Gastrocnemius medialis (tissue), 4 donors: ENCODE results near the gene WDR91.

ENCODE experiments used
- POLR2A ChIP-seq, 2 donors: fragments of 450-650 bp; IDR thresholded peaks; one replicate each; pipeline ENCODE4 v1.6.1; 2017; ENCODE audit warnings: antibody characterized with exemption in 2 of 2, mild to moderate bottlenecking in 2 of 2, moderate library complexity in 2 of 2
- TF ChIP-seq, protein P1 (sequence below), 5 experiments: fragments of 450-650 bp in 3 of 5; fragments of 200-600 bp in 2 of 5; sonication (generic) in 2 of 5; IDR thresholded peaks in 4 of 5; conservative IDR thresholded peaks in 1 of 5; 1 replicate in 4 of 5; 2 replicates in 1 of 5; pipeline ENCODE4 v1.5.1; 2016 to 2019; ENCODE audit warnings: antibody characterized with exemption in 5 of 5, mild to moderate bottlenecking in 3 of 5, moderate library complexity in 3 of 5

DNA sequence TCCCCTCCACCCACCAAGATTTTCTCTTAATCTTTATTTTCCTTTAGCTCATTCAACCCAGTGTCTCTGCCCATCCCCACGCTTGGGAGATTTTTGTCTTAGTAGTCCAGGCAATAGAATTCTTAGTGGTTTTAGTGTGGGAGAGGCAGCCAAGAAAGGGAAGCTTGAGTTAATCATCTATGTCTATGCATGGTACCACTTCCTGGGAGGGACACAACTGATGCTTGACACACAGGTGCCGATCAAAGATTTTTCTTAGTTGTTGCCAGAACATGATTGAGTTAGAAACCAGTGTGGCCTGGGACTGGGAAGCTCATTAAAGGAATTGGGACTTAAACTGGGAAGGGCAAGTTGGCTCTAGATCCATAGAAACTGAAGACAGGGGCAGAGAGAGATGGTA, 25.4 kb upstream of the WDR91 start:
- TF ChIP-seq, protein P1, sequence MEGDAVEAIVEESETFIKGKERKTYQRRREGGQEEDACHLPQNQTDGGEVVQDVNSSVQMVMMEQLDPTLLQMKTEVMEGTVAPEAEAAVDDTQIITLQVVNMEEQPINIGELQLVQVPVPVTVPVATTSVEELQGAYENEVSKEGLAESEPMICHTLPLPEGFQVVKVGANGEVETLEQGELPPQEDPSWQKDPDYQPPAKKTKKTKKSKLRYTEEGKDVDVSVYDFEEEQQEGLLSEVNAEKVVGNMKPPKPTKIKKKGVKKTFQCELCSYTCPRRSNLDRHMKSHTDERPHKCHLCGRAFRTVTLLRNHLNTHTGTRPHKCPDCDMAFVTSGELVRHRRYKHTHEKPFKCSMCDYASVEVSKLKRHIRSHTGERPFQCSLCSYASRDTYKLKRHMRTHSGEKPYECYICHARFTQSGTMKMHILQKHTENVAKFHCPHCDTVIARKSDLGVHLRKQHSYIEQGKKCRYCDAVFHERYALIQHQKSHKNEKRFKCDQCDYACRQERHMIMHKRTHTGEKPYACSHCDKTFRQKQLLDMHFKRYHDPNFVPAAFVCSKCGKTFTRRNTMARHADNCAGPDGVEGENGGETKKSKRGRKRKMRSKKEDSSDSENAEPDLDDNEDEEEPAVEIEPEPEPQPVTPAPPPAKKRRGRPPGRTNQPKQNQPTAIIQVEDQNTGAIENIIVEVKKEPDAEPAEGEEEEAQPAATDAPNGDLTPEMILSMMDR (IDR thresholded peaks at IDR 0.05 in 4 of 5, conservative IDR thresholded peaks at IDR 0.05 in 1 of 5): no peak
- no peak for TF ChIP-seq POLR2A (IDR thresholded peaks at IDR 0.05)
